Non-pigmented ciliary epithelial cell (primary cell): ENCODE measurements around the gene VGLL3.
"Not testable (repeated sequence)": the region's sequence is repeated elsewhere in the genome, so short reads cannot be mapped to it uniquely, and the experiment has no call there.

Experiments
- DNase-seq: peaks from one replicate; pipeline ENCODE4 v3.0.0-alpha.2; 2010; ENCODE audit warnings: low read depth

Gene VGLL3

GRCh38 chr3:86990734-86991481 is at the start of gene VGLL3:
Gene VGLL3, minus strand, starts transcription at chr3:86991149. Its CDS starts 406 bp downstream, at chr3:86990743.
- DNase-seq, result peak; percentile 70

GRCh38 chr3:87037652-87038051 is 46.7 kb upstream of the VGLL3 start:
- no peak for DNase-seq

GRCh38 chr3:87036671-87037070 is 45.7 kb upstream of the VGLL3 start:
- no peak for DNase-seq

GRCh38 chr3:87035339-87035738 is 44.4 kb upstream of the VGLL3 start:
- no peak for DNase-seq

GRCh38 chr3:87033205-87033604 is 42.3 kb upstream of the VGLL3 start:
- DNase-seq, result no peak

GRCh38 chr3:87025661-87026645 is 35.0 kb upstream of the VGLL3 start:
- no peak for DNase-seq

- not testable (repeated sequence) for DNase-seq
These were observed 26.4 kb upstream of the VGLL3 start for GRCh38 chr3:87017370-87017769.

- no peak for DNase-seq
These were observed 18.3 kb upstream of the VGLL3 start for GRCh38 chr3:87009271-87009670.

GRCh38 chr3:87006844-87007439 is 16.0 kb upstream of the VGLL3 start:
- no peak for DNase-seq

GRCh38 chr3:87004883-87005282 is 13.9 kb upstream of the VGLL3 start:
- DNase-seq, result no peak

- DNase-seq, result no peak
These were observed 11.4 kb upstream of the VGLL3 start for GRCh38 chr3:87002346-87002745.

GRCh38 chr3:87001473-87002098 is 10.6 kb upstream of the VGLL3 start:
- no peak for DNase-seq

- DNase-seq, result no peak
These were observed 10.0 kb upstream of the VGLL3 start for GRCh38 chr3:87000940-87001339.

GRCh38 chr3:86998569-86998968 is 7.6 kb upstream of the VGLL3 start:
- DNase-seq, result no peak

GRCh38 chr3:86996261-86996955 is 5.5 kb upstream of the VGLL3 start:
- peak; percentile 48 for DNase-seq

- peak; percentile 85 for DNase-seq
These were observed 4.6 kb upstream of the VGLL3 start for GRCh38 chr3:86995537-86995936.

- DNase-seq, result no peak
These were observed 2.8 kb upstream of the VGLL3 start for GRCh38 chr3:86993704-86994103.

- DNase-seq, result no peak
These were observed 989 bp upstream of the VGLL3 start for GRCh38 chr3:86991840-86992435.

GRCh38 chr3:86991482-86991815 is 500 bp upstream of the VGLL3 start:
- DNase-seq, result no peak

- DNase-seq, result no peak
These were observed 776 bp downstream of the VGLL3 start for GRCh38 chr3:86990012-86990733.

GRCh38 chr3:86989611-86990010 is 1.3 kb downstream of the VGLL3 start:
- no peak for DNase-seq
